Measurements from ENCODE around the gene RRP1. TPM values are rescaled to one million over a fixed set of nuclear protein-coding genes. Genes with fewer than 3 reads are reported as not detected.

The RRP1 gene
- total RNA-seq (24.1 TPM), polyA plus RNA-seq (10 to 100 TPM; 12.1 to 17.3 (median 14.2) TPM)

- Mint-ChIP-seq H3K4me1 (peaks cover 0 to 29% (median 10%) of the 10 kb centered on the region in 4 donors), H3K36me3 (peaks cover 9% of the 10 kb centered on the region)
- ATAC-seq (ENCODE audit: low read depth in 2 of 2) = peak; percentile 95 to 96
Measured at GRCh38 chr21:43789276-43790009, at the start of gene RRP1. Gene RRP1 (plus strand): TSS chr21:43789577. CDS start chr21:43789630, 53 bp downstream.

GRCh38 chr21:43739621-43740435 lies 49.5 kb upstream of the RRP1 start:
- Histone ChIP-seq H3K4me1 (ENCODE audit: control insufficient read depth, insufficient read depth, low read length, poor library complexity, severe bottlenecking) (no peaks in the 10 kb centered on the region), H3K4me3 (ENCODE audit: low read depth, low read length) (no peak overlapping the region), H3K27ac (ENCODE audit: insufficient read depth, low read length, poor library complexity, severe bottlenecking) (no peak overlapping the region), H3K9me3 (ENCODE audit: control insufficient read depth in 2 of 2, low read length in 2 of 2) (no peaks in the 10 kb centered on the region), H3K36me3 (ENCODE audit: control insufficient read depth, insufficient read depth, low read length) (peaks cover 6% of the 10 kb centered on the region), H3K27me3 (ENCODE audit: control insufficient read depth, insufficient read depth, low read length) (no peaks in the 10 kb centered on the region)
- H3K36me3 Mint-ChIP-seq = peaks cover 3% of the 10 kb centered on the region
- no peak overlapping the region for H3K27ac Mint-ChIP-seq
- DNase-seq (no peak), ATAC-seq (ENCODE audit: low read depth in 2 of 2) (no peak)
- no peaks in the 10 kb centered on the region for H3K27me3 Mint-ChIP-seq
- peaks cover 0 to 4% (median 2%) of the 10 kb centered on the region in 4 donors for H3K4me1 Mint-ChIP-seq
- no peak overlapping the region for H3K4me3 Mint-ChIP-seq
- no peaks in the 10 kb centered on the region for H3K9me3 Mint-ChIP-seq

More at GRCh38 chr21:43789276-43790009, at the start of gene RRP1:
- no peaks in the 10 kb centered on the region for H3K27me3 ChIP-seq (ENCODE audit: control insufficient read depth, insufficient read depth, low read length)
- Mint-ChIP-seq H3K27ac (peak within 1 kb of the TSS; percentile 83 to 93 (median 88)), H3K27me3 (no peaks in the 10 kb centered on the region), H3K9me3 (no peaks in the 10 kb centered on the region), H3K4me3 (peak within 1 kb of the TSS; percentile 88 to 96 (median 92))
- H3K36me3 ChIP-seq (ENCODE audit: control insufficient read depth, insufficient read depth, low read length) = peaks cover 22% of the 10 kb centered on the region
- DNase-seq = peak; percentile 88 to 96 (median 89)
- peaks cover 21% of the 10 kb centered on the region for H3K4me1 ChIP-seq (ENCODE audit: control insufficient read depth, insufficient read depth, low read length, poor library complexity, severe bottlenecking)
- H3K4me3 ChIP-seq (ENCODE audit: low read depth, low read length) = peak within 1 kb of the TSS; percentile 85
- peak within 1 kb of the TSS; percentile 73 for H3K27ac ChIP-seq (ENCODE audit: insufficient read depth, low read length, poor library complexity, severe bottlenecking)
- no peaks in the 10 kb centered on the region for H3K9me3 ChIP-seq (ENCODE audit: control insufficient read depth in 2 of 2, low read length in 2 of 2)

- peaks cover 7% of the 10 kb centered on the region for H3K36me3 ChIP-seq (ENCODE audit: control insufficient read depth, insufficient read depth, low read length)
- no peaks in the 10 kb centered on the region for H3K9me3 ChIP-seq (ENCODE audit: control insufficient read depth in 2 of 2, low read length in 2 of 2)
- no peak overlapping the region for H3K4me3 ChIP-seq (ENCODE audit: low read depth, low read length)
- Mint-ChIP-seq H3K4me1 (peaks cover 0 to 4% (median 2%) of the 10 kb centered on the region in 4 donors), H3K36me3 (peaks cover 3% of the 10 kb centered on the region), H3K27ac (no peak overlapping the region), H3K9me3 (no peaks in the 10 kb centered on the region), H3K27me3 (no peaks in the 10 kb centered on the region), H3K4me3 (peak overlapping the region in 1 of 4 donors; percentile 33)
- DNase-seq (peak in 2 of 3 donors; percentile 36 to 59), ATAC-seq (ENCODE audit: low read depth in 2 of 2) (no peak)
- no peak overlapping the region for H3K27ac ChIP-seq (ENCODE audit: insufficient read depth, low read length, poor library complexity, severe bottlenecking)
- no peaks in the 10 kb centered on the region for H3K27me3 ChIP-seq (ENCODE audit: control insufficient read depth, insufficient read depth, low read length)
- H3K4me1 ChIP-seq (ENCODE audit: control insufficient read depth, insufficient read depth, low read length, poor library complexity, severe bottlenecking) = no peaks in the 10 kb centered on the region
Measured at GRCh38 chr21:43740497-43741156, 48.8 kb upstream of the RRP1 start.

- no peaks in the 10 kb centered on the region for H3K27me3 Mint-ChIP-seq
- ATAC-seq (ENCODE audit: low read depth in 2 of 2) = no peak
Measured at GRCh38 chr21:43741423-43742096, 47.8 kb upstream of the RRP1 start.

GRCh38 chr21:43743947-43744346 lies 45.4 kb upstream of the RRP1 start:
- Mint-ChIP-seq H3K9me3 (no peaks in the 10 kb centered on the region), H3K4me1 (peaks cover 0 to 4% (median 2%) of the 10 kb centered on the region in 4 donors), H3K27me3 (no peaks in the 10 kb centered on the region), H3K4me3 (no peak overlapping the region), H3K36me3 (peaks cover 20% of the 10 kb centered on the region), H3K27ac (peak overlapping the region in 1 of 3 donors; percentile 42)
- DNase-seq = no peak
- Histone ChIP-seq H3K36me3 (ENCODE audit: control insufficient read depth, insufficient read depth, low read length) (peaks cover 19% of the 10 kb centered on the region), H3K4me1 (ENCODE audit: control insufficient read depth, insufficient read depth, low read length, poor library complexity, severe bottlenecking) (no peaks in the 10 kb centered on the region), H3K27ac (ENCODE audit: insufficient read depth, low read length, poor library complexity, severe bottlenecking) (no peak overlapping the region), H3K4me3 (ENCODE audit: low read depth, low read length) (no peak overlapping the region), H3K27me3 (ENCODE audit: control insufficient read depth, insufficient read depth, low read length) (no peaks in the 10 kb centered on the region), H3K9me3 (ENCODE audit: control insufficient read depth in 2 of 2, low read length in 2 of 2) (no peaks in the 10 kb centered on the region)
- no peak for ATAC-seq (ENCODE audit: low read depth in 2 of 2)

More at GRCh38 chr21:43741423-43742096, 47.8 kb upstream of the RRP1 start:
- no peaks in the 10 kb centered on the region for H3K4me1 ChIP-seq (ENCODE audit: control insufficient read depth, insufficient read depth, low read length, poor library complexity, severe bottlenecking)
- no peak overlapping the region for H3K27ac ChIP-seq (ENCODE audit: insufficient read depth, low read length, poor library complexity, severe bottlenecking)
- Mint-ChIP-seq H3K36me3 (peaks cover 8% of the 10 kb centered on the region), H3K4me3 (no peak overlapping the region), H3K9me3 (no peaks in the 10 kb centered on the region), H3K4me1 (peaks cover 0 to 4% (median 2%) of the 10 kb centered on the region in 4 donors), H3K27ac (no peak overlapping the region)
- H3K36me3 ChIP-seq (ENCODE audit: control insufficient read depth, insufficient read depth, low read length) = peaks cover 7% of the 10 kb centered on the region
- no peak for DNase-seq
- H3K9me3 ChIP-seq (ENCODE audit: control insufficient read depth in 2 of 2, low read length in 2 of 2) = no peaks in the 10 kb centered on the region
- H3K27me3 ChIP-seq (ENCODE audit: control insufficient read depth, insufficient read depth, low read length) = no peaks in the 10 kb centered on the region
- no peak overlapping the region for H3K4me3 ChIP-seq (ENCODE audit: low read depth, low read length)

- Mint-ChIP-seq H3K4me3 (no peak overlapping the region), H3K9me3 (no peaks in the 10 kb centered on the region), H3K4me1 (no peaks in the 10 kb centered on the region), H3K36me3 (peaks cover 16% of the 10 kb centered on the region), H3K27me3 (no peaks in the 10 kb centered on the region), H3K27ac (no peak overlapping the region)
- ATAC-seq (ENCODE audit: low read depth in 2 of 2) (no peak), DNase-seq (no peak)
- H3K4me3 ChIP-seq (ENCODE audit: low read depth, low read length) = no peak overlapping the region
- H3K27ac ChIP-seq (ENCODE audit: insufficient read depth, low read length, poor library complexity, severe bottlenecking) = no peak overlapping the region
- no peaks in the 10 kb centered on the region for H3K9me3 ChIP-seq (ENCODE audit: control insufficient read depth in 2 of 2, low read length in 2 of 2)
- no peaks in the 10 kb centered on the region for H3K4me1 ChIP-seq (ENCODE audit: control insufficient read depth, insufficient read depth, low read length, poor library complexity, severe bottlenecking)
- H3K36me3 ChIP-seq (ENCODE audit: control insufficient read depth, insufficient read depth, low read length) = peaks cover 21% of the 10 kb centered on the region
- no peaks in the 10 kb centered on the region for H3K27me3 ChIP-seq (ENCODE audit: control insufficient read depth, insufficient read depth, low read length)
Measured at GRCh38 chr21:43744725-43745124, 44.7 kb upstream of the RRP1 start.

All from CD4-positive, CD25-positive, alpha-beta regulatory T cell (primary cell).